Activated CD8-positive, alpha-beta T cell treated with anti-CD3 and anti-CD28 coated beads, Interleukin-2, amount 10 ng/mL, durations not matched to agents 7 days and 5 days (primary cell): ENCODE measurements around the gene CASZ1. TPM values are rescaled to one million over a fixed set of nuclear protein-coding genes. Genes with fewer than 3 reads are reported as not detected.

ENCODE experiments used
- ATAC-seq: fragments of 150-1000 bp; cut with Tn5 transposase; one replicate; pipeline ENCODE4 v1.10.0; 2021; ENCODE audit warnings: moderate library complexity
- CTCF ChIA-PET: fragments of 350-600 bp; sonication (Branson Sonifier 250); formaldehyde crosslinking; loops from one replicate; lab custom pipeline; 2021; ENCODE audit warnings: antibody characterized with exemption; lab: Charles Lee
- POLR2A ChIA-PET: fragments of 350-600 bp; sonication (Branson Sonifier 250); formaldehyde crosslinking; loops from one replicate; lab custom pipeline; 2021; ENCODE audit warnings: antibody characterized with exemption; lab: Charles Lee
- DNase-seq: peaks from one replicate; pipeline ENCODE4 v3.0.0-alpha.2; 2020
- H3K27ac Mint-ChIP-seq: one replicate; pipeline ENCODE4 v1.8.0; 2021; ENCODE audit warnings: mild to moderate bottlenecking, mixed read lengths
- H3K27me3 Mint-ChIP-seq: one replicate; pipeline ENCODE4 v1.8.0; 2021; ENCODE audit warnings: low read depth, mixed read lengths
- H3K36me3 Mint-ChIP-seq: one replicate; pipeline ENCODE4 v1.8.0; 2021; ENCODE audit warnings: low read depth, mixed read lengths
- H3K4me1 Mint-ChIP-seq: one replicate; pipeline ENCODE4 v1.8.0; 2021; ENCODE audit warnings: low read depth, mixed read lengths
- H3K4me3 Mint-ChIP-seq: one replicate; pipeline ENCODE4 v1.8.0; 2021; ENCODE audit warnings: mild to moderate bottlenecking, mixed read lengths
- H3K9me3 Mint-ChIP-seq: one replicate; pipeline ENCODE4 v1.8.0; 2022; ENCODE audit warnings: mixed read lengths; ENCODE audit not compliant: insufficient read depth
- total RNA-seq, 2 experiments: library from RNA; stranded (reverse); gene quantifications; one replicate each; pipeline ENCODE4 v1.2.3, GENCODE V29; 2021

The CASZ1 gene
- total RNA-seq, 2 experiments from 2014 or later: 9.9 to 10.2 TPM

GRCh38 chr1:10802944-10803715 is 6.7 kb upstream of the CASZ1 start:
- Mint-ChIP-seq H3K4me3 (no peak overlapping the region), H3K4me1 (peaks cover 5% of the 10 kb centered on the region), H3K36me3 (no peaks in the 10 kb centered on the region), H3K27ac (no peak overlapping the region), H3K9me3 (no peaks in the 10 kb centered on the region), H3K27me3 (peaks cover 51% of the 10 kb centered on the region)
- ChIA-PET CTCF (no interaction called here), POLR2A (interaction anchor here (0.6 kb wide), 1 partner anchor 88 kb away, joined by 3 read pairs; no protein-coding TSS in a partner anchor)
- DNase-seq (no peak), ATAC-seq (no peak)

- no peak for DNase-seq
- Mint-ChIP-seq H3K27me3 (peaks cover 58% of the 10 kb centered on the region), H3K9me3 (no peaks in the 10 kb centered on the region), H3K4me1 (peaks cover 5% of the 10 kb centered on the region), H3K27ac (no peak overlapping the region), H3K36me3 (no peaks in the 10 kb centered on the region), H3K4me3 (no peak overlapping the region)
- ChIA-PET CTCF (no interaction called here), POLR2A (no interaction called here)
- no peak for ATAC-seq
Observed at GRCh38 chr1:10800778-10801177, 4.3 kb upstream of the CASZ1 start.

GRCh38 chr1:10799726-10800125 is 3.3 kb upstream of the CASZ1 start:
- POLR2A ChIA-PET: no interaction called here
- H3K27ac Mint-ChIP-seq: no peak overlapping the region
- no peaks in the 10 kb centered on the region for H3K36me3 Mint-ChIP-seq
- H3K9me3 Mint-ChIP-seq: no peaks in the 10 kb centered on the region
- ATAC-seq (no peak), DNase-seq (no peak)
- H3K4me3 Mint-ChIP-seq: no peak overlapping the region
- CTCF ChIA-PET: no interaction called here
- H3K27me3 Mint-ChIP-seq: peaks cover 63% of the 10 kb centered on the region
- peaks cover 9% of the 10 kb centered on the region for H3K4me1 Mint-ChIP-seq

- Mint-ChIP-seq H3K4me3 (peak overlapping the region; percentile 65), H3K36me3 (no peaks in the 10 kb centered on the region), H3K27me3 (peaks cover 62% of the 10 kb centered on the region), H3K4me1 (peaks cover 15% of the 10 kb centered on the region), H3K27ac (no peak overlapping the region), H3K9me3 (no peaks in the 10 kb centered on the region)
- ChIA-PET POLR2A (no interaction called here), CTCF (no interaction called here)
- ATAC-seq: no peak
- DNase-seq: no peak
Observed at GRCh38 chr1:10795276-10796021, 997 bp downstream of the CASZ1 start.

- Mint-ChIP-seq H3K36me3 (no peaks in the 10 kb centered on the region), H3K9me3 (no peaks in the 10 kb centered on the region), H3K27me3 (peaks cover 57% of the 10 kb centered on the region), H3K4me1 (peaks cover 15% of the 10 kb centered on the region), H3K4me3 (peak overlapping the region; percentile 65), H3K27ac (no peak overlapping the region)
- ATAC-seq (peak; percentile 31), DNase-seq (no peak)
- CTCF ChIA-PET: no interaction called here
- POLR2A ChIA-PET: no interaction called here
Observed at GRCh38 chr1:10794724-10795275, 1.6 kb downstream of the CASZ1 start.

GRCh38 chr1:10793129-10793651 is 3.3 kb downstream of the CASZ1 start:
- DNase-seq (no peak), ATAC-seq (no peak)
- no peak overlapping the region for H3K27ac Mint-ChIP-seq
- peak overlapping the region; percentile 24 for H3K4me3 Mint-ChIP-seq
- H3K36me3 Mint-ChIP-seq: no peaks in the 10 kb centered on the region
- no peaks in the 10 kb centered on the region for H3K9me3 Mint-ChIP-seq
- POLR2A ChIA-PET: interaction anchor here (0.6 kb wide), 1 partner anchor 298 kb away, joined by 3 read pairs; no protein-coding TSS in a partner anchor
- CTCF ChIA-PET: interaction anchor here (1.3 kb wide), 1 partner anchor 286 kb away, joined by 6 read pairs; no protein-coding TSS in a partner anchor
- peaks cover 42% of the 10 kb centered on the region for H3K27me3 Mint-ChIP-seq
- H3K4me1 Mint-ChIP-seq: peaks cover 15% of the 10 kb centered on the region

- POLR2A ChIA-PET: no interaction called here
- DNase-seq: no peak
Observed at GRCh38 chr1:10791105-10791951, 5.1 kb downstream of the CASZ1 start.

GRCh38 chr1:10789803-10790702 is 6.4 kb downstream of the CASZ1 start:
- Mint-ChIP-seq H3K36me3 (no peaks in the 10 kb centered on the region), H3K27ac (no peak overlapping the region), H3K9me3 (no peaks in the 10 kb centered on the region), H3K4me3 (no peak overlapping the region), H3K27me3 (peaks cover 27% of the 10 kb centered on the region), H3K4me1 (peaks cover 11% of the 10 kb centered on the region)
- no peak for ATAC-seq
- CTCF ChIA-PET: no interaction called here
- POLR2A ChIA-PET: interaction anchor here (0.7 kb wide), 1 partner anchor 7 kb away, joined by 3 read pairs; no protein-coding TSS in a partner anchor
- DNase-seq: no peak

More at GRCh38 chr1:10791105-10791951, 5.1 kb downstream of the CASZ1 start:
- no peak overlapping the region for H3K4me3 Mint-ChIP-seq
- no peak for ATAC-seq
- CTCF ChIA-PET: interaction anchor here (0.8 kb wide), 1 partner anchor 281 kb away, joined by 3 read pairs; no protein-coding TSS in a partner anchor
- no peaks in the 10 kb centered on the region for H3K9me3 Mint-ChIP-seq
- no peak overlapping the region for H3K27ac Mint-ChIP-seq
- H3K27me3 Mint-ChIP-seq: peaks cover 30% of the 10 kb centered on the region
- H3K36me3 Mint-ChIP-seq: no peaks in the 10 kb centered on the region
- peaks cover 15% of the 10 kb centered on the region for H3K4me1 Mint-ChIP-seq

GRCh38 chr1:10789047-10789791 is 7.2 kb downstream of the CASZ1 start:
- no peaks in the 10 kb centered on the region for H3K9me3 Mint-ChIP-seq
- ATAC-seq (no peak), DNase-seq (no peak)
- H3K4me3 Mint-ChIP-seq: no peak overlapping the region
- peaks cover 21% of the 10 kb centered on the region for H3K27me3 Mint-ChIP-seq
- H3K27ac Mint-ChIP-seq: no peak overlapping the region
- POLR2A ChIA-PET: interaction anchor here (0.7 kb wide), 1 partner anchor 8 kb away, joined by 3 read pairs; no protein-coding TSS in a partner anchor
- no peaks in the 10 kb centered on the region for H3K36me3 Mint-ChIP-seq
- H3K4me1 Mint-ChIP-seq: peaks cover 7% of the 10 kb centered on the region
- CTCF ChIA-PET: no interaction called here

- no peak overlapping the region for H3K4me3 Mint-ChIP-seq
Observed at GRCh38 chr1:10788592-10789006, 7.8 kb downstream of the CASZ1 start.

More at GRCh38 chr1:10788592-10789006, 7.8 kb downstream of the CASZ1 start:
- Mint-ChIP-seq H3K9me3 (no peaks in the 10 kb centered on the region), H3K36me3 (no peaks in the 10 kb centered on the region), H3K27me3 (peaks cover 17% of the 10 kb centered on the region), H3K4me1 (peaks cover 4% of the 10 kb centered on the region), H3K27ac (no peak overlapping the region)
- POLR2A ChIA-PET: no interaction called here
- DNase-seq: no peak
- CTCF ChIA-PET: no interaction called here
- no peak for ATAC-seq
